ENCODE measurements around the gene LILRB4.
"Not testable (repeated sequence)": the region's sequence is repeated elsewhere in the genome, so short reads cannot be mapped to it uniquely, and the experiment has no call there.

The LILRB4 gene

GRCh38 chr19:54626757-54627156, 36.0 kb upstream of the LILRB4 start:
- TF ChIP-seq CTCF (IDR thresholded peaks at IDR 0.05; ENCODE audit: low read depth, low read length, missing control alignments): no peak
- Histone ChIP-seq H3K27me3 (replicated peaks) (no peaks in the 10 kb centered on the region), H3K4me3 (ENCODE audit: low read depth, low read length) (no peak overlapping the region), H3K36me3 (replicated peaks) (no peaks in the 10 kb centered on the region), H3K27ac (no peak overlapping the region)
- in situ Hi-C loops (cut with HindIII; ENCODE audit: low pct_ligation_motif_present, low sequenced_read_pairs): no loop called here
- no peak for DNase-seq

GRCh38 chr19:54627912-54628311, 34.9 kb upstream of the LILRB4 start:
- H3K36me3 ChIP-seq (replicated peaks); H3K27ac ChIP-seq; H3K4me3 ChIP-seq (ENCODE audit: low read depth, low read length); H3K27me3 ChIP-seq (replicated peaks); in situ Hi-C loops (cut with HindIII; ENCODE audit: low pct_ligation_motif_present, low sequenced_read_pairs); DNase-seq: not testable (repeated sequence)

GRCh38 chr19:54630262-54630661, 32.5 kb upstream of the LILRB4 start, which contains the start of gene LILRB1:
LILRB1 (plus strand) TSS chr19:54630484; CDS start chr19:54631074, 590 bp downstream.
- in situ Hi-C loops (cut with HindIII; ENCODE audit: low pct_ligation_motif_present, low sequenced_read_pairs): not testable (repeated sequence)

DNA sequence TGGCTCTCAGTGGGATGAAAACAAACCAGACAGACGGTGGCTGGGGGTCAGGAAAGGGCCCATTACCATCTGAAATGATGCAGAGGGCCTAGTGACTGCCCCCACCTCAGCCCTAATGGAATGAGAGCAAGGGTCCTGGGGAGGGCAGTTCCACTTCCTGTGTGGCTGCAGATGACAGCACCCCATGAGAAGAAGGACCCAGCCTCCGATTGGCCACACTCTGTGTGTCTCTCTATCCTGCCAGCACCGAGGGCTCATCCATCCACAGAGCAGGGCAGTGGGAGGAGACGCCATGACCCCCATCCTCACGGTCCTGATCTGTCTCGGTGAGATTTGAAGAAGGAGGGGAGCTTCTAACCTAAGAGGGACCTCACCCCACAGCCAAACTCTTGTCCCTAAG, 32.0 kb upstream of the LILRB4 start:
- no peaks in the 10 kb centered on the region for H3K27me3 ChIP-seq (replicated peaks)
- no peak for DNase-seq
- TF ChIP-seq CTCF (IDR thresholded peaks at IDR 0.05; ENCODE audit: low read depth, low read length, missing control alignments): no peak
- no peak overlapping the region for H3K4me3 ChIP-seq (ENCODE audit: low read depth, low read length)
- in situ Hi-C loops (cut with HindIII; ENCODE audit: low pct_ligation_motif_present, low sequenced_read_pairs): no loop called here
- H3K27ac ChIP-seq: no peak overlapping the region
- no peaks in the 10 kb centered on the region for H3K36me3 ChIP-seq (replicated peaks)

More at GRCh38 chr19:54630262-54630661, 32.5 kb upstream of the LILRB4 start, which contains the start of gene LILRB1:
- not testable (repeated sequence) for H3K27me3 ChIP-seq (replicated peaks); H3K27ac ChIP-seq; H3K36me3 ChIP-seq (replicated peaks); DNase-seq; H3K4me3 ChIP-seq (ENCODE audit: low read depth, low read length)

- H3K4me3 ChIP-seq (ENCODE audit: low read depth, low read length); in situ Hi-C loops (cut with HindIII; ENCODE audit: low pct_ligation_motif_present, low sequenced_read_pairs); H3K27me3 ChIP-seq (replicated peaks); H3K36me3 ChIP-seq (replicated peaks); DNase-seq; H3K27ac ChIP-seq: not testable (repeated sequence)
Measured at GRCh38 chr19:54631489-54632337, 31.1 kb upstream of the LILRB4 start.

GRCh38 chr19:54632517-54632916, 30.3 kb upstream of the LILRB4 start:
- in situ Hi-C loops (cut with HindIII; ENCODE audit: low pct_ligation_motif_present, low sequenced_read_pairs); DNase-seq: not testable (repeated sequence)

DNA sequence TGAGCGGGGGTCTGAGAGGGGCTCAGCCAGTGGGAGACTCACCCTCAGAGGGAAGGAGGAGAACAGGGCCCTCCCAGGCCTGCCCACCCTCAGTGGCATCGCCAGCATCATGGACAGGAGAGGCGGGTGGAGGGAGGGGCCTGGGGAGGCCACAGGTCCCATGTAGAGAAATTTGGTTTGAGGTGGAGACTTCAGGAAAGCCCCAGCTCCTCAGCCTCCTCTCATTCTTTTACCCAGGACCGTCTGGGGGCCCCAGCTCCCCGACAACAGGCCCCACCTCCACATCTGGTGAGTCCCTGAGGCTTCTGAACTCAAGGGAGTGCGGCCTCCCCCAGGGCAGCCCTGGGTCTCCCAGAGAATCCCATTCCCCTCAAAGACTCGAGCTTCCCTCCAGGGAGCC, 29.4 kb upstream of the LILRB4 start:
- Histone ChIP-seq H3K27me3 (replicated peaks) (no peaks in the 10 kb centered on the region), H3K27ac (no peak overlapping the region), H3K36me3 (replicated peaks) (no peaks in the 10 kb centered on the region), H3K4me3 (ENCODE audit: low read depth, low read length) (no peak overlapping the region)
- no peak for TF ChIP-seq CTCF (IDR thresholded peaks at IDR 0.05; ENCODE audit: low read depth, low read length, missing control alignments)
- no peak for DNase-seq
- in situ Hi-C loops (cut with HindIII; ENCODE audit: low pct_ligation_motif_present, low sequenced_read_pairs): no loop called here

More at GRCh38 chr19:54632517-54632916, 30.3 kb upstream of the LILRB4 start:
- not testable (repeated sequence) for H3K27me3 ChIP-seq (replicated peaks); H3K4me3 ChIP-seq (ENCODE audit: low read depth, low read length); H3K27ac ChIP-seq; H3K36me3 ChIP-seq (replicated peaks)

DNA sequence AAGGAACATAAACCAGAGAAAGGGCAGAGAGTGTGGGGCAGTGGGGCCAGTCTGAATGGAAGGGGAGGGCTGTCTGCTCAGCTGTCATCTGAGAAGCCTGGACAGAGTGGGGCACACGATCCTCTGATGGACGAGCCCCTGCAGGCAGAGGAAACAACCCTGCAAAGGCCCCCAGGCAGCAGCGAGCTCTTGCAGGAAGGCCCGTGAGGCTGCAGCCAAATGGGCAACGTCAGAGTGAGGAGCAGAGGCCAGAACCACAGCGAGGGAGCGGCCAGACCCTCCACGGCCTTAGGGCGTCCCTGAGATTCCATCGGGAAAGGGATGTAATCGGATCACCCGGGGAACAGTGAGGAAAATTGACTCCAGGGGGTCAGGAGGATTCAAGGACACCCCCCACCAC, 26.7 kb upstream of the LILRB4 start:
- H3K4me3 ChIP-seq (ENCODE audit: low read depth, low read length); H3K27me3 ChIP-seq (replicated peaks); H3K36me3 ChIP-seq (replicated peaks); DNase-seq; H3K27ac ChIP-seq; in situ Hi-C loops (cut with HindIII; ENCODE audit: low pct_ligation_motif_present, low sequenced_read_pairs): not testable (repeated sequence)

Measured in brain microvascular endothelial cell (primary cell).